Embryonic facial prominence (tissue), 1 donor: ENCODE measurements around the gene CDK2.

Source experiments
- DNase-seq: peaks from one replicate; pipeline ENCODE4 v3.0.0-alpha.2; 2016; ENCODE audit errors: extremely low spot score

Gene CDK2

GRCh38 chr12:56013482-56013881 lies 46.9 kb downstream of the CDK2 start:
- DNase-seq = no peak

- DNase-seq = peak; percentile 27
These were observed 47.6 kb downstream of the CDK2 start for GRCh38 chr12:56014205-56014604.

- no peak for DNase-seq
These were observed 50.6 kb downstream of the CDK2 start for GRCh38 chr12:56017181-56017580.

- DNase-seq = no peak
These were observed 51.7 kb downstream of the CDK2 start for GRCh38 chr12:56018356-56018755.

- no peak for DNase-seq
These were observed 54.0 kb downstream of the CDK2 start, which contains the start of gene IKZF4 for GRCh38 chr12:56020423-56021184. TSS of gene IKZF4 (plus strand) at chr12:56021043. CDS start at chr12:56021494, 451 bp downstream.

- DNase-seq = no peak
These were observed 55.4 kb downstream of the CDK2 start for GRCh38 chr12:56021889-56022497.
